IPS-18a (cell line): ENCODE measurements around the gene UBQLNL.

Source experiments
- H3K27ac ChIP-seq: one replicate; pipeline ENCODE4 v1.5.1; 2013; ENCODE audit warnings: low read length
- H3K27me3 ChIP-seq: one replicate; pipeline ENCODE4 v1.6.1; 2013; ENCODE audit warnings: mild to moderate bottlenecking, low read length; ENCODE audit not compliant: control insufficient read depth, insufficient read depth
- H3K36me3 ChIP-seq: one replicate; pipeline ENCODE4 v1.6.1; 2013; ENCODE audit warnings: low read depth, low read length; ENCODE audit not compliant: control insufficient read depth
- H3K4me1 ChIP-seq: one replicate; pipeline ENCODE4 v1.6.1; 2013; ENCODE audit warnings: low read depth, low read length; ENCODE audit not compliant: control insufficient read depth
- H3K4me3 ChIP-seq: one replicate; pipeline ENCODE4 v1.5.1; 2013; ENCODE audit warnings: low read length
- H3K9ac ChIP-seq: one replicate; pipeline ENCODE4 v1.6.1; 2013; ENCODE audit warnings: mild to moderate bottlenecking, low read length, moderate library complexity
- H3K9me3 ChIP-seq: one replicate; pipeline ENCODE4 v1.6.1; 2013; ENCODE audit warnings: low read depth, low read length; ENCODE audit not compliant: control insufficient read depth

The UBQLNL gene

GRCh38 chr11:5534046-5534445 is 17.5 kb upstream of the UBQLNL start:
- Histone ChIP-seq H3K9me3 (no peaks in the 10 kb centered on the region), H3K4me1 (no peaks in the 10 kb centered on the region), H3K27me3 (no peaks in the 10 kb centered on the region), H3K27ac (no peak overlapping the region), H3K36me3 (no peaks in the 10 kb centered on the region), H3K4me3 (no peak overlapping the region), H3K9ac (no peak overlapping the region)

- H3K9me3 ChIP-seq, result no peaks in the 10 kb centered on the region
- no peaks in the 10 kb centered on the region for H3K36me3 ChIP-seq
- H3K4me1 ChIP-seq, result no peaks in the 10 kb centered on the region
- no peak overlapping the region for H3K4me3 ChIP-seq
- H3K27me3 ChIP-seq, result no peaks in the 10 kb centered on the region
- H3K27ac ChIP-seq, result no peak overlapping the region
- H3K9ac ChIP-seq, result no peak overlapping the region
These were observed 14.7 kb upstream of the UBQLNL start for GRCh38 chr11:5531053-5531831.

GRCh38 chr11:5528495-5528894 is 12.0 kb upstream of the UBQLNL start:
- Histone ChIP-seq H3K36me3 (no peaks in the 10 kb centered on the region), H3K9ac (no peak overlapping the region), H3K4me3 (no peak overlapping the region), H3K4me1 (peaks cover 9% of the 10 kb centered on the region), H3K27me3 (no peaks in the 10 kb centered on the region), H3K27ac (no peak overlapping the region), H3K9me3 (no peaks in the 10 kb centered on the region)

GRCh38 chr11:5527716-5528115 is 11.2 kb upstream of the UBQLNL start:
- H3K4me1 ChIP-seq, result peaks cover 9% of the 10 kb centered on the region
- H3K9ac ChIP-seq, result no peak overlapping the region
- no peaks in the 10 kb centered on the region for H3K36me3 ChIP-seq
- no peak overlapping the region for H3K27ac ChIP-seq
- H3K9me3 ChIP-seq, result no peaks in the 10 kb centered on the region
- no peak overlapping the region for H3K4me3 ChIP-seq
- H3K27me3 ChIP-seq, result no peaks in the 10 kb centered on the region

- Histone ChIP-seq H3K36me3 (no peaks in the 10 kb centered on the region), H3K9ac (no peak overlapping the region), H3K9me3 (no peaks in the 10 kb centered on the region), H3K4me1 (peaks cover 9% of the 10 kb centered on the region), H3K27me3 (no peaks in the 10 kb centered on the region), H3K27ac (no peak overlapping the region), H3K4me3 (no peak overlapping the region)
These were observed 8.3 kb upstream of the UBQLNL start for GRCh38 chr11:5524756-5525155.

- H3K27me3 ChIP-seq, result no peaks in the 10 kb centered on the region
- no peak overlapping the region for H3K4me3 ChIP-seq
- H3K36me3 ChIP-seq, result no peaks in the 10 kb centered on the region
- H3K27ac ChIP-seq, result no peak overlapping the region
- no peaks in the 10 kb centered on the region for H3K9me3 ChIP-seq
- no peak overlapping the region for H3K9ac ChIP-seq
- peaks cover 9% of the 10 kb centered on the region for H3K4me1 ChIP-seq
These were observed 5.8 kb upstream of the UBQLNL start for GRCh38 chr11:5522308-5522707.

- H3K4me1 ChIP-seq, result peaks cover 9% of the 10 kb centered on the region
- no peaks in the 10 kb centered on the region for H3K27me3 ChIP-seq
- no peaks in the 10 kb centered on the region for H3K9me3 ChIP-seq
- no peak overlapping the region for H3K4me3 ChIP-seq
- H3K9ac ChIP-seq, result no peak overlapping the region
- no peaks in the 10 kb centered on the region for H3K36me3 ChIP-seq
- no peak overlapping the region for H3K27ac ChIP-seq
These were observed 5.0 kb upstream of the UBQLNL start for GRCh38 chr11:5521540-5521939.

GRCh38 chr11:5514841-5515240 is 1.7 kb downstream of the UBQLNL start:
- Histone ChIP-seq H3K4me3 (no peak overlapping the region), H3K9me3 (no peaks in the 10 kb centered on the region), H3K27me3 (no peaks in the 10 kb centered on the region), H3K9ac (no peak overlapping the region), H3K4me1 (no peaks in the 10 kb centered on the region), H3K27ac (no peak overlapping the region), H3K36me3 (no peaks in the 10 kb centered on the region)

GRCh38 chr11:5509803-5510202 is 6.7 kb downstream of the UBQLNL start, which contains the start of gene UBQLN3:
UBQLN3 (minus strand) TSS chr11:5509957; CDS start chr11:5509558, 399 bp downstream.
- Histone ChIP-seq H3K4me1 (no peaks in the 10 kb centered on the region), H3K27me3 (no peaks in the 10 kb centered on the region), H3K27ac (no peak within 1 kb of the TSS), H3K9ac (no peak within 1 kb of the TSS), H3K9me3 (no peaks in the 10 kb centered on the region), H3K36me3 (no peaks in the 10 kb centered on the region), H3K4me3 (no peak within 1 kb of the TSS)

GRCh38 chr11:5508605-5509004 is 7.9 kb downstream of the UBQLNL start:
- H3K9ac ChIP-seq, result no peak overlapping the region
- no peaks in the 10 kb centered on the region for H3K27me3 ChIP-seq
- H3K4me3 ChIP-seq, result no peak overlapping the region
- H3K9me3 ChIP-seq, result no peaks in the 10 kb centered on the region
- H3K4me1 ChIP-seq, result no peaks in the 10 kb centered on the region
- H3K36me3 ChIP-seq, result no peaks in the 10 kb centered on the region
- H3K27ac ChIP-seq, result no peak overlapping the region

GRCh38 chr11:5507933-5508305 is 8.6 kb downstream of the UBQLNL start:
- H3K27me3 ChIP-seq, result no peaks in the 10 kb centered on the region
- H3K36me3 ChIP-seq, result no peaks in the 10 kb centered on the region
- H3K4me1 ChIP-seq, result no peaks in the 10 kb centered on the region
- H3K27ac ChIP-seq, result no peak overlapping the region
- no peak overlapping the region for H3K4me3 ChIP-seq
- no peaks in the 10 kb centered on the region for H3K9me3 ChIP-seq
- H3K9ac ChIP-seq, result no peak overlapping the region

- Histone ChIP-seq H3K27me3 (no peaks in the 10 kb centered on the region), H3K4me1 (no peaks in the 10 kb centered on the region), H3K9ac (no peak overlapping the region), H3K4me3 (no peak overlapping the region), H3K9me3 (no peaks in the 10 kb centered on the region), H3K36me3 (no peaks in the 10 kb centered on the region), H3K27ac (no peak overlapping the region)
These were observed 9.1 kb downstream of the UBQLNL start for GRCh38 chr11:5507177-5507932.
